HepG2 (cell line): Measurements from ENCODE around the gene CNTD1. TPM values are rescaled to one million over a fixed set of nuclear protein-coding genes. Genes with fewer than 3 reads are reported as not detected.

Experiments
- FOXO1 ChIP-seq: sonication (generic); formaldehyde crosslinking; IDR thresholded peaks from 2 replicates; pipeline ENCODE4 v1.4.0; 2020; ENCODE audit warnings: missing genetic modification reagents
- KAT7 ChIP-seq: IDR thresholded peaks from 2 replicates; pipeline ENCODE4 v1.6.1; 2018; ENCODE audit warnings: borderline replicate concordance, missing compliant biosample characterization
- KLF12 ChIP-seq: sonication (generic); formaldehyde crosslinking; IDR thresholded peaks from 2 replicates; pipeline ENCODE4 v1.4.0; 2020; ENCODE audit warnings: missing genetic modification reagents, borderline replicate concordance
- PTBP1 ChIP-seq: fragments of 200-400 bp; formaldehyde crosslinking; IDR thresholded peaks from 2 replicates; pipeline ENCODE4 v1.6.1; 2018; ENCODE audit warnings: low read length, low read depth; ENCODE audit not compliant: poor library complexity, severe bottlenecking
- ZBTB7B ChIP-seq: sonication (generic); formaldehyde crosslinking; IDR thresholded peaks from 2 replicates; pipeline ENCODE4 v1.4.0; 2020; ENCODE audit warnings: missing genetic modification reagents
- ZNF136 ChIP-seq: sonication (generic); formaldehyde crosslinking; IDR thresholded peaks from 2 replicates; pipeline ENCODE4 v1.8.1; 2022; ENCODE audit warnings: low read depth, mild to moderate bottlenecking, moderate library complexity, missing genetic modification reagents
- ZNF484 ChIP-seq: sonication (generic); formaldehyde crosslinking; IDR thresholded peaks from 2 replicates; pipeline ENCODE4 v1.5.1; 2020; ENCODE audit warnings: mild to moderate bottlenecking, low read depth, missing genetic modification reagents, borderline replicate concordance
- ZNF629 ChIP-seq: sonication (generic); formaldehyde crosslinking; conservative IDR thresholded peaks from 2 replicates; pipeline ENCODE4 v1.5.0; 2020; ENCODE audit warnings: missing genetic modification reagents
- ZNF678 ChIP-seq: sonication (generic); formaldehyde crosslinking; IDR thresholded peaks from 2 replicates; pipeline ENCODE4 v1.4.0; 2020; ENCODE audit warnings: mild to moderate bottlenecking, missing genetic modification reagents
- ZNF792 ChIP-seq: IDR thresholded peaks from 2 replicates; pipeline ENCODE4 v1.6.1; 2016
- ZNF883 ChIP-seq: sonication (generic); formaldehyde crosslinking; IDR thresholded peaks from 2 replicates; pipeline ENCODE4 v1.5.1; 2020; ENCODE audit warnings: mild to moderate bottlenecking, missing genetic modification reagents; ENCODE audit errors: not compliant biosample characterization
- polyA plus RNA-seq, 8 experiments: library from polyadenylated mRNA; depleted of rRNA in 3 of 8; stranded (reverse) in 7 of 8; unstranded in 1 of 8; fragments of >200 nt; fragmentation: Illumina TruSeq in 4 of 8; extraction: Trizol in 4 of 8; gene quantifications; 2 replicates each; pipeline versions ENCODE4 v1.2.1 to v1.2.3, GENCODE V29; 2011 to 2016; ENCODE audit warnings: low read depth in 4 of 8, missing spikeins in 1 of 8, mixed read lengths in 1 of 8; ENCODE audit not compliant: insufficient read depth in 1 of 8
- total RNA-seq, 5 experiments: library from RNA; depleted of rRNA; stranded (reverse); fragments of >200 nt; fragmentation: Illumina TruSeq; extraction: Trizol; gene quantifications; 2 replicates each; pipeline ENCODE4 v1.2.3, GENCODE V29; 2016; ENCODE audit warnings: low read depth in 1 of 5
- TF ChIP-seq, protein P1 (sequence below): sonication (generic); formaldehyde crosslinking; IDR thresholded peaks from 2 replicates; pipeline ENCODE4 v1.5.0; 2020; ENCODE audit warnings: mild to moderate bottlenecking, missing genetic modification reagents, moderate library complexity
- TF ChIP-seq, protein P2 (sequence below): sonication (generic); formaldehyde crosslinking; IDR thresholded peaks from 2 replicates; pipeline ENCODE4 v1.5.1; 2020; ENCODE audit warnings: missing genetic modification reagents, mild to moderate bottlenecking, borderline replicate concordance
- TF ChIP-seq, protein P3 (sequence below): sonication (generic); formaldehyde crosslinking; IDR thresholded peaks from 2 replicates; pipeline ENCODE4 v1.4.0; 2020; ENCODE audit warnings: missing genetic modification reagents, mild to moderate bottlenecking, borderline replicate concordance
- TF ChIP-seq, protein P4 (sequence below): sonication (generic); formaldehyde crosslinking; IDR thresholded peaks from 2 replicates; pipeline ENCODE4 v1.4.0; 2020; ENCODE audit warnings: missing genetic modification reagents, borderline replicate concordance

Gene CNTD1
- total and polyA plus RNA-seq, 2 of the 13 experiments (the other 11 are each of a cell fraction or from before 2014, with no cell fraction given): 0.11 to 0.15 TPM

DNA sequence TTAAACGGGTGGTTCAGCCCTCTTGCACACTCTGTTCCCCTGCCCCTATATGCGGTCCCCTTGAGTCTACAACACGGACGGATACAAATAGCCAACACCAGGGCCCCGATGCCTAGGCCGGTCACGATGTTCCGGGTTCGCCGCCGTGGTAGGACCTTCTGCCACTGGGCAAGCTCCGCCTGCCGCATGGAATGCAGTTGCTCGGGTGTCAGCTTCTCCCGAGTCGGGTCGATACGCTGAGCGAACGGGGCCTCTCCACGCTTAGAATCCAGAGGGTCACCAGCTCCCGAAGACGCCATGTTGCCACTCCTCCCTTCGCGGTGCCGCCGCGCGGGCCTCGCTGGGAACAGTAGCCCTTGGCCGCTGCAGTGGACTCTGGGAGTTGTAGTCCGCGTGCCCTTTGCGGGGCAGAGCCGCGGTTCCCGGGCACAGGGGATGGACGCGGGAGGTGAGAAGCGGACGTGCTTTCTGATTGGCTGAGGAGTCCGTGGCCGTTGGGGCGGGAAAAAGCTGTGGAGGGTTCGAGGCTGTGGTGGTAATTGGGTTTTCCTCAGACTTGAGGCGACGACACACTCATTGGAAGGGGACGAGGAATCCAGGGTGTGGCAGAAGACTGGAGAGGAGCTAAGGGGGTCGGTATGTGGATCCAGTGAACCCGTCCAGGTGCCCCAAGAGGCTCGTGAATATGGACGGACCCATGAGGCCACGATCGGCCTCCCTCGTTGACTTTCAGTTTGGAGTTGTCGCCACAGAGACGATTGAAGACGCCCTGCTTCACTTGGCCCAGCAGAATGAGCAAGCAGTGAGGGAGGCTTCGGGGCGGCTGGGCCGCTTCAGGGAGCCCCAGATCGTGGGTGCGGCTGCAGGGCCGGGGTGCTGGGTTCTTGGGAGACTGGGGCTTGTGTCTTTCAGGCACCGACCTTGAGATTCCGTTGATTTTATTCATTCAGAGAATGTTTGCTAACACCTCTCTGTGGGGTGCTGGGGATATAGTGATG lies at the start of gene CNTD1, which contains the start of gene COA3 (continued):
- TF ChIP-seq, protein P1, sequence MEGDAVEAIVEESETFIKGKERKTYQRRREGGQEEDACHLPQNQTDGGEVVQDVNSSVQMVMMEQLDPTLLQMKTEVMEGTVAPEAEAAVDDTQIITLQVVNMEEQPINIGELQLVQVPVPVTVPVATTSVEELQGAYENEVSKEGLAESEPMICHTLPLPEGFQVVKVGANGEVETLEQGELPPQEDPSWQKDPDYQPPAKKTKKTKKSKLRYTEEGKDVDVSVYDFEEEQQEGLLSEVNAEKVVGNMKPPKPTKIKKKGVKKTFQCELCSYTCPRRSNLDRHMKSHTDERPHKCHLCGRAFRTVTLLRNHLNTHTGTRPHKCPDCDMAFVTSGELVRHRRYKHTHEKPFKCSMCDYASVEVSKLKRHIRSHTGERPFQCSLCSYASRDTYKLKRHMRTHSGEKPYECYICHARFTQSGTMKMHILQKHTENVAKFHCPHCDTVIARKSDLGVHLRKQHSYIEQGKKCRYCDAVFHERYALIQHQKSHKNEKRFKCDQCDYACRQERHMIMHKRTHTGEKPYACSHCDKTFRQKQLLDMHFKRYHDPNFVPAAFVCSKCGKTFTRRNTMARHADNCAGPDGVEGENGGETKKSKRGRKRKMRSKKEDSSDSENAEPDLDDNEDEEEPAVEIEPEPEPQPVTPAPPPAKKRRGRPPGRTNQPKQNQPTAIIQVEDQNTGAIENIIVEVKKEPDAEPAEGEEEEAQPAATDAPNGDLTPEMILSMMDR (CRISPR knock-in tag): peak; percentile 42
- peak; percentile 96 for TF ChIP-seq ZNF883 (CRISPR knock-in tag)
- TF ChIP-seq ZNF678 (CRISPR knock-in tag): 0 out of 2 replicates have a peak, but pooled peaks have one; percentile 80
- TF ChIP-seq, protein P2, sequence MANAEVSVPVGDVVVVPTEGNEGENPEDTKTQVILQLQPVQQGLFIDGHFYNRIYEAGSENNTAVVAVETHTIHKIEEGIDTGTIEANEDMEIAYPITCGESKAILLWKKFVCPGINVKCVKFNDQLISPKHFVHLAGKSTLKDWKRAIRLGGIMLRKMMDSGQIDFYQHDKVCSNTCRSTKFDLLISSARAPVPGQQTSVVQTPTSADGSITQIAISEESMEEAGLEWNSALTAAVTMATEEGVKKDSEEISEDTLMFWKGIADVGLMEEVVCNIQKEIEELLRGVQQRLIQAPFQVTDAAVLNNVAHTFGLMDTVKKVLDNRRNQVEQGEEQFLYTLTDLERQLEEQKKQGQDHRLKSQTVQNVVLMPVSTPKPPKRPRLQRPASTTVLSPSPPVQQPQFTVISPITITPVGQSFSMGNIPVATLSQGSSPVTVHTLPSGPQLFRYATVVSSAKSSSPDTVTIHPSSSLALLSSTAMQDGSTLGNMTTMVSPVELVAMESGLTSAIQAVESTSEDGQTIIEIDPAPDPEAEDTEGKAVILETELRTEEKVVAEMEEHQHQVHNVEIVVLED (CRISPR knock-in tag): peak; percentile 97
- TF ChIP-seq ZNF792 (CRISPR knock-in tag): peak; percentile 93
- peak; percentile 40; the same call in 1 of the 2 replicates for TF ChIP-seq ZBTB7B (CRISPR knock-in tag)
- TF ChIP-seq, protein P3, sequence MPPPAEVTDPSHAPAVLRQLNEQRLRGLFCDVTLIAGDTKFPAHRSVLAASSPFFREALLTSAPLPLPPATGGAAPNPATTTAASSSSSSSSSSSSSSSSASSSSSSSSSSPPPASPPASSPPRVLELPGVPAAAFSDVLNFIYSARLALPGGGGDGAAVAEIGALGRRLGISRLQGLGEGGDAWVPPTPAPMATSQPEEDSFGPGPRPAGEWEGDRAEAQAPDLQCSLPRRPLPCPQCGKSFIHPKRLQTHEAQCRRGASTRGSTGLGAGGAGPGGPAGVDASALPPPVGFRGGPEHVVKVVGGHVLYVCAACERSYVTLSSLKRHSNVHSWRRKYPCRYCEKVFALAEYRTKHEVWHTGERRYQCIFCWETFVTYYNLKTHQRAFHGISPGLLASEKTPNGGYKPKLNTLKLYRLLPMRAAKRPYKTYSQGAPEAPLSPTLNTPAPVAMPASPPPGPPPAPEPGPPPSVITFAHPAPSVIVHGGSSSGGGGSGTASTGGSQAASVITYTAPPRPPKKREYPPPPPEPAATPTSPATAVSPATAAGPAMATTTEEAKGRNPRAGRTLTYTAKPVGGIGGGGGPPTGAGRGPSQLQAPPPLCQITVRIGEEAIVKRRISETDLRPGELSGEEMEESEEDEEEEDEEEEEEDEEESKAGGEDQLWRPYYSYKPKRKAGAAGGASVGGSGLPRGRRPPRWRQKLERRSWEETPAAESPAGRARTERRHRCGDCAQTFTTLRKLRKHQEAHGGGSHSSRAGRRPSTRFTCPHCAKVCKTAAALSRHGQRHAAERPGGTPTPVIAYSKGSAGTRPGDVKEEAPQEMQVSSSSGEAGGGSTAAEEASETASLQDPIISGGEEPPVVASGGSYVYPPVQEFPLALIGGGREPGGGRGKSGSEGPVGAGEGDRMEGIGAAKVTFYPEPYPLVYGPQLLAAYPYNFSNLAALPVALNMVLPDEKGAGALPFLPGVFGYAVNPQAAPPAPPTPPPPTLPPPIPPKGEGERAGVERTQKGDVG (CRISPR knock-in tag): peak; percentile 94
- no peak; the same call in 1 of the 2 replicates for TF ChIP-seq ZNF136 (CRISPR knock-in tag)
- TF ChIP-seq FOXO1 (CRISPR knock-in tag): peak; percentile 79
- TF ChIP-seq, protein P4, sequence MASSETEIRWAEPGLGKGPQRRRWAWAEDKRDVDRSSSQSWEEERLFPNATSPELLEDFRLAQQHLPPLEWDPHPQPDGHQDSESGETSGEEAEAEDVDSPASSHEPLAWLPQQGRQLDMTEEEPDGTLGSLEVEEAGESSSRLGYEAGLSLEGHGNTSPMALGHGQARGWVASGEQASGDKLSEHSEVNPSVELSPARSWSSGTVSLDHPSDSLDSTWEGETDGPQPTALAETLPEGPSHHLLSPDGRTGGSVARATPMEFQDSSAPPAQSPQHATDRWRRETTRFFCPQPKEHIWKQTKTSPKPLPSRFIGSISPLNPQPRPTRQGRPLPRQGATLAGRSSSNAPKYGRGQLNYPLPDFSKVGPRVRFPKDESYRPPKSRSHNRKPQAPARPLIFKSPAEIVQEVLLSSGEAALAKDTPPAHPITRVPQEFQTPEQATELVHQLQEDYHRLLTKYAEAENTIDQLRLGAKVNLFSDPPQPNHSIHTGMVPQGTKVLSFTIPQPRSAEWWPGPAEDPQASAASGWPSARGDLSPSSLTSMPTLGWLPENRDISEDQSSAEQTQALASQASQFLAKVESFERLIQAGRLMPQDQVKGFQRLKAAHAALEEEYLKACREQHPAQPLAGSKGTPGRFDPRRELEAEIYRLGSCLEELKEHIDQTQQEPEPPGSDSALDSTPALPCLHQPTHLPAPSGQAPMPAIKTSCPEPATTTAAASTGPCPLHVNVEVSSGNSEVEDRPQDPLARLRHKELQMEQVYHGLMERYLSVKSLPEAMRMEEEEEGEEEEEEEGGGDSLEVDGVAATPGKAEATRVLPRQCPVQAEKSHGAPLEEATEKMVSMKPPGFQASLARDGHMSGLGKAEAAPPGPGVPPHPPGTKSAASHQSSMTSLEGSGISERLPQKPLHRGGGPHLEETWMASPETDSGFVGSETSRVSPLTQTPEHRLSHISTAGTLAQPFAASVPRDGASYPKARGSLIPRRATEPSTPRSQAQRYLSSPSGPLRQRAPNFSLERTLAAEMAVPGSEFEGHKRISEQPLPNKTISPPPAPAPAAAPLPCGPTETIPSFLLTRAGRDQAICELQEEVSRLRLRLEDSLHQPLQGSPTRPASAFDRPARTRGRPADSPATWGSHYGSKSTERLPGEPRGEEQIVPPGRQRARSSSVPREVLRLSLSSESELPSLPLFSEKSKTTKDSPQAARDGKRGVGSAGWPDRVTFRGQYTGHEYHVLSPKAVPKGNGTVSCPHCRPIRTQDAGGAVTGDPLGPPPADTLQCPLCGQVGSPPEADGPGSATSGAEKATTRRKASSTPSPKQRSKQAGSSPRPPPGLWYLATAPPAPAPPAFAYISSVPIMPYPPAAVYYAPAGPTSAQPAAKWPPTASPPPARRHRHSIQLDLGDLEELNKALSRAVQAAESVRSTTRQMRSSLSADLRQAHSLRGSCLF (CRISPR knock-in tag): peak; percentile 89; the same call in 1 of the 2 replicates
- peak; percentile 25; the same call in 1 of the 2 replicates for TF ChIP-seq ZNF629
- peak; percentile 93 for TF ChIP-seq KAT7 (CRISPR knock-in tag)
- no peak for TF ChIP-seq KLF12
- no peak for TF ChIP-seq ZNF484 (CRISPR knock-in tag)
- TF ChIP-seq PTBP1: no peak
